GM23338 (cell line): ENCODE results near the gene ITPR3.

Experiments
- CREB1 ChIP-seq: fragments of 250-450 bp; sonication (Bioruptor Pico); IDR thresholded peaks from 2 replicates; pipeline ENCODE4 v1.5.0; 2020; ENCODE audit warnings: low read depth, mild to moderate bottlenecking, moderate library complexity
- POLR2AphosphoS5 ChIP-seq: IDR thresholded peaks from 2 replicates; pipeline ENCODE4 v1.6.1; 2016; ENCODE audit warnings: antibody characterized with exemption, low read depth
- STAT1 ChIP-seq: IDR thresholded peaks from one replicate; pipeline ENCODE4 v1.6.1; 2016; ENCODE audit warnings: antibody characterized with exemption; ENCODE audit not compliant: unreplicated experiment
- TF ChIP-seq, protein P1 (sequence below), 2 experiments: fragments of 200-600 bp in 1 of 2; sonication (generic) in 1 of 2; conservative IDR thresholded peaks; 2 replicates each; pipeline versions ENCODE4 v1.5.1 to v1.6.1; 2016 to 2017; ENCODE audit warnings: antibody characterized with exemption in 2 of 2, low read depth in 2 of 2, mild to moderate bottlenecking in 2 of 2, moderate library complexity in 1 of 2

DNA sequence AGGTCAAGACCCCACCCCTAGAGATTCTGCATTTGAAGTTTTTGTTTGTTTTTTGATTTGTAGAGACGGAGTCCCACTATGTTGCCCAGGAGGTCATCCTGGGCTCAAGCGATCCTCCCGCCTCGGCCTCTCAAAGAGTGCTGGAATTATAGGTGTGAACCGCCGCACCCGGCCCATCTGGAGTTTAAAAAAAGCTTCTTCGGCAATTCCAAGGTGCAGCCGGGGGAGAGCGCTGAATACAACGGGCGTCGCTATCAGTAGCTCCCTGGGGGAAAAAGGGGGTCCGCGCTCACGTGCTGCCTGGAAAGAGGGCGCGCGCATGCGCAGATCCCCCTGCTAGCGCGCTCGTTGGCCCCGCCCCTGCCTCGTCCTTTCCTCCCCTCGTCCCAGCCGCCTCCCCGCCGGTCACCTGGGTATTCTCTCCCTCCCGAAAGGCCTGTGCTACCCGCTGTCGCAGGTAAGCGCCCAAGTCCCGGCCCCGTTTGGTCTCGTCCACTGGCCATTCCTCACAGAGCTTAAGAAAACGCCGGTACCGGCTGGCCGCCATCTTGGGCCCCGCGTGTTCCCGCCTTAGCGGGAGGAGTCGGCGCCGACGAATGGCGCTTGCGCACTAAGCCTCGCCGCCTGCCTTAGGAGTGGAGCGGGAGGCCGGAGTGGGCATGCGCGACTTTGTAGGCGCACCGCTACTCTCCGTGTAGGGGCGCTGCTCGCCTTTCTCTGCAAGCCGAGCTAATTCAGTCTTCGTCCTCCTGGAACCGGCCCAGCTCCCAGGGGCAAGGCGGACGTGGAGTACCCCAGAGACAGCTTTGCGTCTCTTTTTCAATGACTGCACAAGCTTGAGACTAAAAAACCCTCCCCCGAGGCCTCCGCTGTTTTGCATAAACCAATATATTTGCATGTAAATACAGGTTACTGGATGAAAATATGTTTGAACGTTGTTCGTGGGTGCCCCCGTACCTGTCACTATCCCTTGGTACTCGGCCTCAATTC lies 90.3 kb downstream of the ITPR3 start, which contains the start of gene UQCC2:
- TF ChIP-seq, protein P1, sequence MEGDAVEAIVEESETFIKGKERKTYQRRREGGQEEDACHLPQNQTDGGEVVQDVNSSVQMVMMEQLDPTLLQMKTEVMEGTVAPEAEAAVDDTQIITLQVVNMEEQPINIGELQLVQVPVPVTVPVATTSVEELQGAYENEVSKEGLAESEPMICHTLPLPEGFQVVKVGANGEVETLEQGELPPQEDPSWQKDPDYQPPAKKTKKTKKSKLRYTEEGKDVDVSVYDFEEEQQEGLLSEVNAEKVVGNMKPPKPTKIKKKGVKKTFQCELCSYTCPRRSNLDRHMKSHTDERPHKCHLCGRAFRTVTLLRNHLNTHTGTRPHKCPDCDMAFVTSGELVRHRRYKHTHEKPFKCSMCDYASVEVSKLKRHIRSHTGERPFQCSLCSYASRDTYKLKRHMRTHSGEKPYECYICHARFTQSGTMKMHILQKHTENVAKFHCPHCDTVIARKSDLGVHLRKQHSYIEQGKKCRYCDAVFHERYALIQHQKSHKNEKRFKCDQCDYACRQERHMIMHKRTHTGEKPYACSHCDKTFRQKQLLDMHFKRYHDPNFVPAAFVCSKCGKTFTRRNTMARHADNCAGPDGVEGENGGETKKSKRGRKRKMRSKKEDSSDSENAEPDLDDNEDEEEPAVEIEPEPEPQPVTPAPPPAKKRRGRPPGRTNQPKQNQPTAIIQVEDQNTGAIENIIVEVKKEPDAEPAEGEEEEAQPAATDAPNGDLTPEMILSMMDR (conservative IDR thresholded peaks at IDR 0.05; ENCODE audit: low read depth in 2 of 2), result peak; percentile 46 to 87
- peak; percentile 92 for TF ChIP-seq POLR2AphosphoS5
- no peak for TF ChIP-seq STAT1
- TF ChIP-seq CREB1 (CRISPR knock-in tag), result 0 out of 2 replicates have a peak, but pooled peaks have one; percentile 4
